GM19463 (cell line): ENCODE results near the gene TRAK1.
A peak's percentile ranks its signal among the peaks of the same experiment; 100 is the strongest.

Experiments
- ATAC-seq: cut with Tn5 transposase; IDR thresholded peaks from one replicate; pipeline ENCODE4 v1.9.1; 2021; ENCODE audit warnings: mild to moderate bottlenecking, moderate library complexity; ENCODE audit not compliant: unreplicated experiment

Gene TRAK1

DNA sequence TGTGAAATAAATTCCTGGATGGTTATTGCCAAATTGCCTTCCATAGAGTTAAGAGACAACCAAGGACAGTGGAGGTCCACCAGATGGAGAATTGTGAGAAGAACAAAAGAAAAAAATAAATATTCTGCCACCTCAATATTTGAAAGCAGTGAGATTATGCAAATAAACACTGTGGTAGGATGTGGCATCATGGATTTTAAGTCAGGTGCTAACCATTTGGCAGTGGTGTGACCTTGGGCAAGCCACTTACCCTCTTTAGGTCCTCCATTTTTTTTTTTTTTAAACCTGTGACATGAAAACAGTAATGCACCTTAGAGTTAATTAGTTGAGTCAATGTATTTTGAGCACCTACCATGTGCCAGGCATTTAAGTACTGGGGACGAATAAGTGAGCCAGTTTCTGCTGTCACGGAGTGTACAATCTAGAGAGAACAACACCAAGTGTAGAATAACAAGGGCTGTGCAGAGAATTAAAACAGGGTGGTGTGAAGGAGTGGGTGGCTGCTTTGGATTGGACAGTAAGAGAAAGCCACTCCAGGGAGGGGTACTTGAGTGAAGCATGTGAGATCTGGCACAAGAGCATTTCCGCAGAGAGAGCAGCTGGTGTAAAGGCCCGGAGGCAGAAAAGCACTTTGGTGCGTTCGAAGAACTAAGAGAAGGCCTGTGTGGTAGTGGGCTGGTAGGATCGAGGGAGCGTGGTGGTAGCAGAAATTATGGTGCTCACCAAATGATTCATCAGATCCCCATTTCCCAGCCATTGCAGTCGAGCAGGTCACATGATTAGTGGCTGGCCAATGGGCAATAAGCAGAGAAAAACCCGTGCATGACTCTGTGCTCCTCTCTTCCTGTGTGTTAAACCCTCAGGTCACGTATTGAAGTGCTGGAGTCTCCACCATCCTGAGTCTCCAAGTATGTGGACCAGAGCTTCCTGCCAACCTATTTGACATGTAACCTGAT lies 135.6 kb downstream of the TRAK1 start:
- no peak for ATAC-seq

DNA sequence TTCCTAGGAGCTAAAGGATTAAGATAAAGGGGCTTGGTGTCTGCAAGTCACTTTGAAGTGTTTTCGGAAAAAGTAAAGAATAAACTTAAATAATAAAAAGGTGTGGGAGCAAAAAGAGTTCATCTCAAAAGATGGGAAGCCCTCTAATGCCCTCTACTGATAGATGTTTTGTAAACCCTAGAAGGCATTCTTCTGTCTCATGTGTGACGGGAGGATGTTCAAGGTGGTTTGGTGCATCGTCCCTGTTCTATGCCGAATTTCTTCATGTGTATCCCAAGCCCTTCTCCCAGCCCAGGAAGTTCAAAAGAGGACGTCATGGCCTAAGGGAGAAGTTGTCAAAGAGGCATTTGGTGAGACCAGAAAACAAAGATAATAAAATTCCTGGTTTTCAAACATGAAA lies 137.6 kb downstream of the TRAK1 start:
- no peak for ATAC-seq

DNA sequence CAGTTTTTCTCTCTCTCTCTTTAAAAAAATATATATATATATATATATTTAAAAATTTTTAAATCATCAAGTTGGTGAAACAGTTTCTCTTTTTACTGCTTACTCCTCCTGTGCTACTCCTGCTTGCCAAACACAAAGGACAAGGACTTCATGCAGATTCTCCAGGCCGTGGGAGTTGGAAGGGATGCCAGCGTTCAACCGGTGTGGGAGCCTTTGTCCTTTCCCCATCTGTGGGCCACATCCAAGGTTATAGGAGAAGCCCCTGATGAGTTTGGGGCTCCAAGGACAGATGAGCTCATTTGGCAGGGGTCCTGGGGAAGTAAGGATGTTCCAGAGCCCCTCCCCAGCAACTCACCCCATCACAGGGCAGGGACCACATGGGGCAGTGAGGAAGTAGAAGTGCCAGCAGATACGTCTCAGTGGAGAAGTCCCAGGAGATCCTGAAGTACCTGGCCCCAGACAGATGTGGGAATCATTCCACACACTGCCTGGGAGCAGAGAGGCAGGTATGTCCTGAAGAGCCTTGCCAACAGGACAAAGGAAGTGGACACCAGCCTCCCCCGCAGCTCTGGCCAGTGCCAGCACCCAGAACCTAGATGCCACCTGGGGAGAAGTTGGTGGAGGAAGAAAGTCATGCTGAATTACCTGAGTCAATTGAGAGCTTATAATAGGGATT lies 138.2 kb downstream of the TRAK1 start:
- ATAC-seq = no peak

DNA sequence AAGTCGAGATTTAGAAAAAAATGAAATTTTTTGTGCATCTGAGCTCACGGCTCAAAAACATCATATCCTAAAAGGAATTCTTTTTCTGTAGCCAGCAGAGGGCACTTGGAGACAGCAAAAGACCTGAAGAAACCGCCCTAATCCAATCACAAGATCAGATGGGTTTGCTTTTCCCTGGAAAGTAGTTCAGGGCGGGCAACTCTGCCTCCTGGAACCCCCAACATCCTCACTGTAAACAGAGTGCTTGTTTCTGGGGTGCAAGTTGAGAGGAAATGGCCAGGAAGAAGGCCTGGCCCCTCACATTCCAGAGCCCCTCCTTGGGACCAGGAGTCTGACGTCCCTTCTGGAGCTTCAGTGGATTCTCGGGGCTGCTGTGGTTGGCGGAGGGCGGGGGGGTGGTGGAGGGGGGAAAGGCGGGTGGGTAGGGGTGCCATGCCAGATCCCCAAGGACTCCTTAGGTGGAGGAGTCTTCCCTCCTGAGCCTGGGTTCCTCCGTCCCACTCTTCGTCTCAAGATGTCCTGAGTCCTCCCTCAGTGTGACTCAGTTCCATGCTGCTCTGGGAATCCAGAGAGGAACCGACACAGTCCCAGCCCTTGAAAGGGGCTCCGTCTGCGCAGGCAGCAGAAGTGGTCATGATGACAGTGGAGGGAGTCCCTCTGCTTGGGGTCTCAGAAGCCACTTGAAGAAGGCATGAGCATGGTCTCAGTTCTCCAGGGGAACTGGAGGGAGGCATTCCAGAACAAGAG lies 139.0 kb downstream of the TRAK1 start:
- no peak for ATAC-seq

DNA sequence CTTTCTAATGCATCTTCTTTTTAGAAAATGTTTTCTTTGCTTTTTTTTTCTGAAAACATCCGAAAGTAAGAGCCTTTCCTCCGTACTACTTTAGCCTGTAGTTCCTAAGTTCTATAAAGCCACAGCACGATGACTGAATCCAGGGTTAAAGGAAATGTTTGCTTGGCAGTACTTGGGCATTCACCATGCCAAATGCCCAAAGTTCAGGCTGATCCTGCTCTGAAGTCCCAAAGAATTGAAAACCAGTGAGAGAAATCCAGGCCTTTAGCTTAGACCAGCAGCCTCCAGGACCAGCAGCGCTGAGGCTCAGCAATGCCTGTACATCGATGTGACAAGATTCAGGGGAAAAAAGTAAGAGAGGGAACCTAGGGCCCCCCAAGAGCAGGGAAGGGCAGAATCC lies 139.7 kb downstream of the TRAK1 start:
- no peak for ATAC-seq

DNA sequence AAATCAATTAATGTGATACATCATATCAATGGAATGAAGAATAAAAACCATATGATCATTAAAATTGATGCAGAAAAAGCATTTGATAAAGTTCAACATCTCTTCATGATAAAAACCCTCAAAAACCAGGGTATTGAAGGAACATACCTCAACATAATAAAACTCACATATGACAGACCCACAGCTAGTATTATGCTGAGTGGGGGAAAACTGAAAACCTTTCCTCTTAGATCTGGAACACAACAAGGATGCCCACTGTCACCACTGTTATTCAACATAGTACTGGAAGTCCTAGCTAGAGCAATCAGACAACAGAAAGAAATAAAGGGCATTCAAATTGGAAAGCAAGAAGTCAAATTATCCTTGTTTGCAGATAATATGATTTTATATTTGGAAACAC lies 144.4 kb downstream of the TRAK1 start:
- no peak for ATAC-seq

DNA sequence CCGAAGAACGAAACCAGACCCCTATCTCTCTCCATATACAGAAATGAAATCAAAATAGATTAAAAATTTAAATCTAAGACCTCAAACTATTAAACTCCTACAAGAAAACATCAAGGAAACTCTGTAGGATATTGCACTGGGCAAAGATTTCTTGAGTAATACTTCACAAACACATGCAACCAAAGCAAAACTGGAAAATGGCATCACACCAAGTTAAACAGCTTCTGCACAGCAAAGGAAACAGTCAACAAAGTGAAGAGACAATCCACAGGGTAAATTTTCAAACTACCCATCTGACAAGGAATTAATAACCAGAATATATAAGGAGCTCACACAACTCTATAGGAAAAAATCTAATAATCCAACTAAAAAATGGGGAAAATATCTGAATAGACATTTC lies 145.5 kb downstream of the TRAK1 start:
- no peak for ATAC-seq

DNA sequence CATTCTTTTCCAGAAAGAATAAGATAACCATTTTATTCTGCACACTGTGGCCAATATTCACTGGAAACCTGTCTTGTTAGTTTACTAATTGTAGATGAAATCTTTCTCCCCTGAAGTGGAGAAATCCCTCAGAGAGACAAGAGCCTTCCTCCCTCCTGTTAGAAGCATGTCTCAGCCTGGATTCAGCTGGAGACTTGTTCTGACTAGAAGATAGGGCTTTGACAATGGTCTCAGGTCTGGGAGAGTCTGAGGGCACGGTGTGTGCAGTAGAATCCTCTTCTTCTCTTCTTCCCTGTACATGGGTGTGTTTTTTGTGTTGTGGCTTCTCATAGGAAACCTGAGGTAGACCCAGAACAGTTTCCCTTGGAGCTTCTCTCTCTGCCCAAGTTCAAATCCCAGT lies 154.9 kb downstream of the TRAK1 start:
- ATAC-seq = no peak

DNA sequence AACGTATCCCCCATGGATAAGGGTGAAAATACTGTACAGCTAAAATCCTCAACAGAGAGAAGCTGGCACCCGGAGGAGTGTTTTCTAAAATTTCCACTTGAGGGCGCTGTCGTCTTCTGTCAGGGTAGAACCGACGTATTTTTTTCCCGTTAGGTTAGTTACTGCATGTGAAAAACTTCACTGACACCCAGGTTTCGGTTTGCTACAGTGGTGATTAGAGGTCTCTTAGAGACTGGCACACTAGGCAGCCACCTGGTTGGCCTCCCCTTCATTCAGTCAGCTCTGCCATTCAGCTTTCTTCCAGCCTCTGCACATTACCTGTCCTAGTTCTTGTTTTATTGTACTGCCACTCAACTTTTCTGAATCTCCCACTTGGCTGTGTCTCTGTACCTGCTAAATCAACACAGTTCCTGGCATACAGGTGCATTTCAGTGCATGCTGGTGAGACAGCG lies 156.4 kb downstream of the TRAK1 start:
- peak; percentile 70 for ATAC-seq

DNA sequence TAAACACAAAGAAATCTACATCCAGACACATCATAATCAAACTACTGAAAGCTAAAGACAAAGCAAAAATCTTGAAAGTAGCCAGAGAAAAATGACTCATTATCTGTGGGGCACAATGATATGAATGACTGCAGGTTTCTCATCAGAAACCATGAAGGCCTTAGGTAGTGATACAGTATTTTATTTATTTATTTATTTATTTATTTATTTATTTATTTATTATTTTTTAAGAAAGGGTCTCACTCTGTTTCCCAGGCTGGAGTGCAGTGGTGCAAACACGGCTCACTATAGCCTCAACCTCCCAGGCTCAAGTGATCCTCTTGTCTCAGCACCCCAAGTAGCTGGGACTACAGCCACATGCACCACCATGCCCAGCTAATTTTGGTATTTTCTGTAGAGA lies 159.6 kb downstream of the TRAK1 start:
- ATAC-seq = no peak

DNA sequence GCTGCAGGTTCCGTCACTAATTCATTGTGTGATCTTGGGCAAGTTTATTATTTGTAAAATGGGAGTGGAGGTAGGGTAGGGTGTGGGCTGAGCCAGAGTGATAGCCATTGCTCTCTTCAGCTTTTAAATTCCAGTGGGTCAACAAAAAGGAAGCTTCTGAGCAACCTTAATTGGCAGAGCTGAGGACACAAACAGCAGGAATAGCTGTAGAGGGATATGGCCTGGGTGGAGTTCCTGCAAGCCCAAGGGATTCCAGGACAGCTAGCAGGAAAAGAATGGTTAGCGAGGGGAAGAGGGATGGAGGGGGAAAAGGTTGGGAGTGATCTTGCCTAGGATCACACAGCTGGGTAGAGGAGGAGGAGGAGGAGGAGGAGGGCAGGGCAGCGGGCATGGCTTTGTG lies 163.4 kb downstream of the TRAK1 start:
- ATAC-seq = no peak

DNA sequence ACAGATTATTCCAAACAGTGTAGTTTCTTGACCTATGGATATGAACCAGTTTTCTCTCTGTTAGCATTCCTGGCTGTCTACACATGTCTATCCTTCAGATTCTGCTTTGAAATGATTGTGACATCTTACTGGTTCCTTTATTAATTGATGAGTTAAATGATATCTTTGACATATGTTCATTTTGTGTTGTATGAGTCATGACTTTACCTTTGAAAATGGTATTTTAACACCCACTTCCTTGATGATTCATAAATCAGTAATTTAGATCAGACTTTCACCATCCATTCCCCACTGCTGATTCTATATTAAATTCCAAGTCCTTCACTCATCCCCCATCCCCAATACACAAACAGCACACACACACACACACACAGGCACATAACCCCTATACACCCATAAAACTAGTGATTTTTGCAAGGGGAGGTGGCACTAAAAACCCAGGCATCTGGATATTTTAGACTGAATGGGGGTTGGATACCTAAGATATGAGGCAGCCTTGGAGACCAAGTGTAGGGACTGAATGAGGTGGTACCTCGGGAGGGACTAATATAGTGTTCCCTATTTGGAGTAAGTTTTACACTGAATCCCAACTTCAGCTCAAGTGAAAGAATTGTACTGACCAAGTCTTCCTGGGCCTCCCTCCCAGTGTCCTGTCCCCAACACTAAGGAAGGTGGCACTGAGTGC lies 165.1 kb downstream of the TRAK1 start:
- ATAC-seq = no peak

DNA sequence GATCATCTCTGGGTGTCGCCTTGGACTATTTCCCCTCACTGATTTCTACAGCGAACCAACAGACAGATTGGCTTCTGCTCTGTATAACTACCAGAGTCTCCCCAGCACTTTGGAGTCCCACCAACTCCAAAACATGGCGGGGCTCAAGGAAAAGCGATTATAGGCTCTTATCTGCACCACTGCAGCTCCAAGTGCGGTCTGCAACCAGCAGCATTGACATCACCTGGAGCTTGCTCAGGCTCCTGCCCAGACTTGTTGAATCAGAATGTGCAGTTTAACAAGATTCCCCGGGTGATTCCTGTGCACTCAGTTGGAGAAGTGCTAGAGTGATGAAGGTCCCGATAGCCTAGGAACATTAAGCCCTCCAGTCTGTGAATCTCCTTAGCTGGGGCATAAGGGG lies 165.8 kb downstream of the TRAK1 start:
- no peak for ATAC-seq

DNA sequence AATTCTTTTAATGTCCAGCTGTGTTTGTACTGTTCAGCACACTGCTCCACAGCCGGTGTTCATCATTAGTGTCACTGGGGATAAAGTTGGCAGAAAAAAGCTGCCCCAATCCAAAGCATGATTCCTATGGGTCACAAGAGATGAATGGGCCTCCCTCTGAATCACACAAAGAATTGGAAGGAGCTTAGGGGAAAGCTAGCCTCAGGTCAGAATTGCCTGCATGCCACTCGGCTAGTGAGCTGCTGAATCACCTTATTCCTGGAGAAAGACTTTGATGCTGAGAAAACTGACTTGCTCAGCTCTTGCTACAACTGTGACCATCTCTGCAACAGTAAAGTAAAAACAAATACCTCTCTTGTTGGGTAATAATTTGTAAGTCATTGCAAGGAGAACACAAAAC lies 171.4 kb downstream of the TRAK1 start:
- no peak for ATAC-seq

DNA sequence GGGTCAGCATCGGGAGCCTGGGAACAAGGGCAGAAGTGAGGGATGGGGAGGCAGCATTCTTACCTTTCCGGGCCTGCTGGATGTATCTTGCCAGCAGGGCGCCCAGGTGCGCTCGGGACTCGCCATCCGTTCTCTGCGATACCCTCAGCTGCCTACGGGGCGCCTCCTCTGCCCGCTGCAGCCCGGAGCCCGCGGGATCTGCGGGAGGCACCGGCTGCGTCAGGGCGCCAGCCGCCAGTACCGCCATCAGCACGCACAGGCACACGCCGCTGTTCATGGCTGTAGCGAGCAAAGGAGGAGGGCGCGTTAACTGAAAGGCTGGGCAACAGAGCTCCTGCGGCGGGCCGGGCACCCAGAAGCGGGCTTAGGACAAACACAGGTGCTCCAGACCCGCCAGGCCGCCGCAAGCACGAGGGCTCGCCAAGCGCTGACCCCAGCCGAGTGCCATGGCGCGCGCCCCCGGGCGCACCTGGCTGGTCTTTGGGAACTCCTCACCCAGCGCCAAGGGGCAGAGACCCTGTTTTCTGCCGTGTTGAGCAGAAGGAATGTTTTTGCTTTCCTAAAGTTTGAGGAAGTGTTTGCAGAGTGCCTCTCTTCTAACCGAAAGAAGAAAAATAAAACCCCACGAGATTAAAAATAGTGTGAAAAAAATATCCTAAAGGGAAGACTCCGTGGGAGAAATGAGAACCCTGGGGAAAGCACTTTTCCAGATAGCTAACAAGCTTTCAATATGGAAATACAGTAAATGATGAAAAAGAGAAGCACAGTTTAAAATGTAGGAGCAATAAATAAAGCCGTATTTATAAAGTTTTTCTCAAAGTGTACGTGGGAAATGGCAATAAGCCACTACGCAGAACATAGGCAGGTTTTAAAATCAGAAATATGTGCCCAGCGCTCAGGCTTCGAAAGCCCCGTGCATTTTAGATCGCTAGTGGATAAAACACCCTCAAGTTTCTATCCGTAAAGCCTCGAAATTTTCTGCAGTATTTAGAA lies 172.5 kb downstream of the TRAK1 start:
- no peak for ATAC-seq

DNA sequence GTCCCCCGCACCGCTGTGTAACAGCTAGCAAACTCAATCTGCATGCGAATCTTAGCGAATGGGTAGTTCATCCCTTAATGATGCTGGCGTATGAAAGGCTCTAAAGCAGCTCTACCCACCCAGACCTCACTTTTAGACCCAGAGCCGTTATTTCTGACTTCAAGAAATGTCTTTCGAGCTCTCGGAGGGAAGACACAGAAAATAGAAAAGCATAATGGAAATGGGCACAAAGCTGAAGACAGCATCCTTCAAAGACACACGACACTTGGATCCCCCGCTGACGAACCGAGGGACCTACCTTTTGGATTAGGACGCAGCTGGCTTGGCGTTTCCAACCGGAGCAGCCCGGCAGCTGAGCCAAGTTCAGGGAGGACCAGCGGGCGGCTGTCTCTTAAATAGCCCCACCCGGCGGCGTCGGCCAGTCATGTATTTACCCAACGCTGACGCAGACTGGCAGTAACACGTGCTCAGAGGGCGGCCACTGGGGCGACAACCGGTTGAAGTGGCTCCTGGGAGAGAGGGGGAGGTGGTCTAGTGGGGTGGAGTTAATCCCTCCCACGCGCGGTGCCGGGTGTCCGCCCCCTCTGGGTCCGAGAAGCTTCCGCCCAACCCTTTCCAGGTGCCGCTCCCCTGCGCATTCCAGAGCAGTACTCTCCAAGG lies 173.4 kb downstream of the TRAK1 start:
- ATAC-seq = no peak

DNA sequence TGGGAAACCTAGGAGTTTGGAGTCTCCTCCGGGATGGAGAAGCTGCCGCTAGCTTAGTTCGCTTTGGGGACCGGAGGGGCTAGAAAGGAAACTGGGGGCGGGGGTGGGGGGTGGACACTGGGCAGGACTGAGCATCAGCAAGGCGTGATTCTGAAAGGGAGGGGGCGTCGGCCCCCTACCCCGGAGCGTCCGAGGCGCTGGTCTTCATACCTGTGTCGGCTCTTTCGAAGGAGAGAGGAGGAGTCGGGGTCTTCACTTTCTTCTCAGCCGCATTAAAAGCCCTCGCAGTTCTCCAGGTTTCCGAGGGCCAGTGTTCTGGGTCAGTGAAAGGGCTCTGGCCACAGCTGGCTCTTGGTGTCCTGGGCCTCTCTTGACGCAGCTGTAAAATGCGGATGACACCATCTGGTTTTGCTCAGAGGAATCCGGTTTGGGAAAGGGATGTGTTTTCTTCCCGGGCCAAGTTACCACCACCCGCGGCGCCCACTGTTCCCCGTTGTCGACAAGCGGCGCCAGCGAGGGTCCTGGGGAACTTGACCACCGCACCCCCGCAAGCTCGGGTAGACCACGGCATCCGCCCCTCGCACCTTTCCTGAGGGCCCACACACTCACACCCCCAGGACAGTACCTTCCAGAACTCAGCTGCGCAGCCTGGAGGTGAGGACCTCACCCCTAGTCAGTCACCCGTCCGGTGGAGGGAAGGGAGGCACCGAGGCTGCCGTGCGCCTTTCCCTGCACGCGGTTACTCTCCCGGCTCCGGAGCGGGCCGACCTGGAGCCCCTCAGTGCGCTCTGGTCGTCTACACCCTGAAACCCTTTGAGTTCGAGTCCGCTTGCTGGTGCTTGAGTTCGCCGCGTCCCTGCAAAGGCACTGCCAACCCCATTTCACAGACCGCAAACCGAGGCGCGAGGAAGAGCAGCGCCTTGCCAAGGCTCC lies 174.2 kb downstream of the TRAK1 start:
- ATAC-seq = no peak

DNA sequence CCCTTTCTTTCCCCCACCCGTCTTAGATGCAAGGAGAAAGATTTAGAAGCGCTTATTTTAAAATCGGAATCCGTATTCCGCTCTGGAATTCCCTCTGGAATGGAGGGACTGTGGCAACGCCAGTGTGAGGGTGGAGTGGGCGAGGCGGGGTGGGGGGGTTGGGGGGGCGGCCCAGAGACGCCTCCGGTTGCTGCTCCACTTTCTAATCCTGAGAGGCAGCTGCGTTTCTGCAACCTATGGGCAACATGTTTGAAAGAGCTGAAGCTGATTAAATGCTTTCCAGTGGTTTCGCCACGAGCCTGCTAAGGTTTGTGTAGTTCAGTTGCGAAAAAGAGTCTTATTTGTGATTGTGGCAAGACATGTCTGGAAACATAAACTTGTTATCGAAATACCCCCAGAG lies 174.9 kb downstream of the TRAK1 start, which contains the start of gene CCK:
CCK (minus strand) TSS at position 101 of the 400 bp plus-strand sequence. CDS start 2,555 bp downstream, outside the sequence.
- ATAC-seq = no peak
